WTC11 (cell line): ENCODE measurements around the gene SNX32. TPM values are rescaled to one million over a fixed set of nuclear protein-coding genes. Genes with fewer than 3 reads are reported as not detected.

Experiments
- ATAC-seq: fragments of 200-7000 bp; cut with Tn5 transposase; 2 replicates; pipeline ENCODE4 v1.10.0; 2021; ENCODE audit warnings: mild to moderate bottlenecking, moderate library complexity
- CTCF ChIA-PET: fragments of 300-600 bp; sonication (Branson Sonifier 250); formaldehyde crosslinking; loops from one replicate; lab custom pipeline; 2021; ENCODE audit warnings: antibody characterized with exemption; lab: Charles Lee
- POLR2A ChIA-PET: fragments of 350-600 bp; sonication (Branson Sonifier 250); formaldehyde crosslinking; loops from one replicate; lab custom pipeline; 2021; ENCODE audit warnings: antibody characterized with exemption; lab: Charles Lee
- DNase-seq: peaks from one replicate; pipeline ENCODE4 v3.0.0; 2021; ENCODE audit warnings: low spot score
- H3K27ac Mint-ChIP-seq: 2 replicates; pipeline ENCODE4 v1.8.0; 2021; ENCODE audit warnings: mixed read lengths
- H3K27me3 Mint-ChIP-seq: 2 replicates; pipeline ENCODE4 v1.8.0; 2021; ENCODE audit warnings: low read depth, mild to moderate bottlenecking, moderate library complexity, mixed read lengths
- H3K36me3 Mint-ChIP-seq: 2 replicates; pipeline ENCODE4 v1.8.0; 2021; ENCODE audit warnings: mixed read lengths
- H3K4me1 Mint-ChIP-seq: 2 replicates; pipeline ENCODE4 v1.8.0; 2022; ENCODE audit warnings: mixed read lengths
- H3K4me3 Mint-ChIP-seq: 2 replicates; pipeline ENCODE4 v1.8.0; 2021; ENCODE audit warnings: mild to moderate bottlenecking, moderate library complexity, mixed read lengths
- H3K9me3 Mint-ChIP-seq: 2 replicates; pipeline ENCODE4 v1.8.0; 2021; ENCODE audit warnings: mixed read lengths
- CDX4 ChIP-seq: fragments of 250-450 bp; sonication (Bioruptor Pico); IDR thresholded peaks from 2 replicates; pipeline ENCODE4 v1.9.0; 2021; ENCODE audit warnings: moderate library complexity, mild to moderate bottlenecking, inconsistent platforms, borderline replicate concordance
- CREM ChIP-seq: sonication (generic); formaldehyde crosslinking; IDR thresholded peaks from 2 replicates; pipeline ENCODE4 v1.8.1; 2022; ENCODE audit warnings: mild to moderate bottlenecking, missing genetic modification reagents, moderate library complexity
- E2F5 ChIP-seq: sonication (generic); formaldehyde crosslinking; IDR thresholded peaks from 2 replicates; pipeline ENCODE4 v1.8.1; 2022; ENCODE audit warnings: mild to moderate bottlenecking, moderate library complexity, missing genetic modification reagents
- GTF2I ChIP-seq: fragments of 250-450 bp; sonication (Bioruptor Pico); conservative IDR thresholded peaks from 2 replicates; pipeline ENCODE4 v1.4.0; 2021; ENCODE audit warnings: mild to moderate bottlenecking
- SMAD4 ChIP-seq: sonication (generic); formaldehyde crosslinking; IDR thresholded peaks from 2 replicates; pipeline ENCODE4 v1.8.0; 2022; ENCODE audit warnings: mild to moderate bottlenecking, missing genetic modification reagents
- SP1 ChIP-seq: sonication (generic); formaldehyde crosslinking; conservative IDR thresholded peaks from 2 replicates; pipeline ENCODE4 v1.8.1; 2022; ENCODE audit warnings: missing genetic modification reagents
- TP53 ChIP-seq: sonication (generic); formaldehyde crosslinking; IDR thresholded peaks from 2 replicates; pipeline ENCODE4 v1.8.1; 2023; ENCODE audit warnings: mild to moderate bottlenecking, missing genetic modification reagents
- ZNF138 ChIP-seq: sonication (generic); formaldehyde crosslinking; conservative IDR thresholded peaks from 2 replicates; pipeline ENCODE4 v1.8.1; 2022; ENCODE audit warnings: mild to moderate bottlenecking, moderate library complexity, missing genetic modification reagents
- ZNF232 ChIP-seq: sonication (generic); formaldehyde crosslinking; IDR thresholded peaks from 2 replicates; pipeline ENCODE4 v1.8.0; 2022; ENCODE audit warnings: mild to moderate bottlenecking, missing genetic modification reagents
- ZNF416 ChIP-seq: fragments of 250-450 bp; sonication (Bioruptor Pico); IDR thresholded peaks from 2 replicates; pipeline ENCODE4 v1.9.0; 2021; ENCODE audit warnings: mild to moderate bottlenecking, inconsistent platforms
- total RNA-seq: library from RNA; stranded (reverse); gene quantifications from 3 replicates; pipeline ENCODE4 v1.2.3, GENCODE V29; 2021
- TF ChIP-seq, protein P1 (sequence below): sonication (generic); formaldehyde crosslinking; IDR thresholded peaks from 2 replicates; pipeline ENCODE4 v1.8.0; 2023; ENCODE audit warnings: missing genetic modification reagents, mild to moderate bottlenecking, borderline replicate concordance
- TF ChIP-seq, protein P2 (sequence below): fragments of 250-450 bp; sonication (Bioruptor Pico); IDR thresholded peaks from 2 replicates; pipeline ENCODE4 v1.8.0; 2021; ENCODE audit warnings: mild to moderate bottlenecking
- TF ChIP-seq, protein P3 (sequence below): sonication (generic); formaldehyde crosslinking; IDR thresholded peaks from 2 replicates; pipeline ENCODE4 v1.8.1; 2023; ENCODE audit warnings: mild to moderate bottlenecking, missing genetic modification reagents, borderline replicate concordance
- TF ChIP-seq, protein P4 (sequence below): sonication (generic); formaldehyde crosslinking; conservative IDR thresholded peaks from 2 replicates; pipeline ENCODE4 v1.8.1; 2022; ENCODE audit warnings: mild to moderate bottlenecking, missing genetic modification reagents
- TF ChIP-seq, protein P5 (sequence below): sonication (generic); formaldehyde crosslinking; IDR thresholded peaks from 2 replicates; pipeline ENCODE4 v1.8.0; 2022; ENCODE audit warnings: mild to moderate bottlenecking, missing genetic modification reagents
- TF ChIP-seq, protein P6 (sequence below): fragments of 250-450 bp; sonication (Bioruptor Pico); IDR thresholded peaks from 2 replicates; pipeline ENCODE4 v1.9.0; 2021; ENCODE audit warnings: mild to moderate bottlenecking
- TF ChIP-seq, protein P7 (sequence below): fragments of 250-450 bp; sonication (Bioruptor Pico); conservative IDR thresholded peaks from 2 replicates; pipeline ENCODE4 v1.9.0; 2021; ENCODE audit warnings: mild to moderate bottlenecking

The SNX32 gene
- total RNA-seq, 1 experiment from 2014 or later = 2.9 TPM

- TF ChIP-seq, protein P1, sequence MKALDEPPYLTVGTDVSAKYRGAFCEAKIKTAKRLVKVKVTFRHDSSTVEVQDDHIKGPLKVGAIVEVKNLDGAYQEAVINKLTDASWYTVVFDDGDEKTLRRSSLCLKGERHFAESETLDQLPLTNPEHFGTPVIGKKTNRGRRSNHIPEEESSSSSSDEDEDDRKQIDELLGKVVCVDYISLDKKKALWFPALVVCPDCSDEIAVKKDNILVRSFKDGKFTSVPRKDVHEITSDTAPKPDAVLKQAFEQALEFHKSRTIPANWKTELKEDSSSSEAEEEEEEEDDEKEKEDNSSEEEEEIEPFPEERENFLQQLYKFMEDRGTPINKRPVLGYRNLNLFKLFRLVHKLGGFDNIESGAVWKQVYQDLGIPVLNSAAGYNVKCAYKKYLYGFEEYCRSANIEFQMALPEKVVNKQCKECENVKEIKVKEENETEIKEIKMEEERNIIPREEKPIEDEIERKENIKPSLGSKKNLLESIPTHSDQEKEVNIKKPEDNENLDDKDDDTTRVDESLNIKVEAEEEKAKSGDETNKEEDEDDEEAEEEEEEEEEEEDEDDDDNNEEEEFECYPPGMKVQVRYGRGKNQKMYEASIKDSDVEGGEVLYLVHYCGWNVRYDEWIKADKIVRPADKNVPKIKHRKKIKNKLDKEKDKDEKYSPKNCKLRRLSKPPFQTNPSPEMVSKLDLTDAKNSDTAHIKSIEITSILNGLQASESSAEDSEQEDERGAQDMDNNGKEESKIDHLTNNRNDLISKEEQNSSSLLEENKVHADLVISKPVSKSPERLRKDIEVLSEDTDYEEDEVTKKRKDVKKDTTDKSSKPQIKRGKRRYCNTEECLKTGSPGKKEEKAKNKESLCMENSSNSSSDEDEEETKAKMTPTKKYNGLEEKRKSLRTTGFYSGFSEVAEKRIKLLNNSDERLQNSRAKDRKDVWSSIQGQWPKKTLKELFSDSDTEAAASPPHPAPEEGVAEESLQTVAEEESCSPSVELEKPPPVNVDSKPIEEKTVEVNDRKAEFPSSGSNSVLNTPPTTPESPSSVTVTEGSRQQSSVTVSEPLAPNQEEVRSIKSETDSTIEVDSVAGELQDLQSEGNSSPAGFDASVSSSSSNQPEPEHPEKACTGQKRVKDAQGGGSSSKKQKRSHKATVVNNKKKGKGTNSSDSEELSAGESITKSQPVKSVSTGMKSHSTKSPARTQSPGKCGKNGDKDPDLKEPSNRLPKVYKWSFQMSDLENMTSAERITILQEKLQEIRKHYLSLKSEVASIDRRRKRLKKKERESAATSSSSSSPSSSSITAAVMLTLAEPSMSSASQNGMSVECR (CRISPR knock-in tag) = no peak
- TF ChIP-seq, protein P2, sequence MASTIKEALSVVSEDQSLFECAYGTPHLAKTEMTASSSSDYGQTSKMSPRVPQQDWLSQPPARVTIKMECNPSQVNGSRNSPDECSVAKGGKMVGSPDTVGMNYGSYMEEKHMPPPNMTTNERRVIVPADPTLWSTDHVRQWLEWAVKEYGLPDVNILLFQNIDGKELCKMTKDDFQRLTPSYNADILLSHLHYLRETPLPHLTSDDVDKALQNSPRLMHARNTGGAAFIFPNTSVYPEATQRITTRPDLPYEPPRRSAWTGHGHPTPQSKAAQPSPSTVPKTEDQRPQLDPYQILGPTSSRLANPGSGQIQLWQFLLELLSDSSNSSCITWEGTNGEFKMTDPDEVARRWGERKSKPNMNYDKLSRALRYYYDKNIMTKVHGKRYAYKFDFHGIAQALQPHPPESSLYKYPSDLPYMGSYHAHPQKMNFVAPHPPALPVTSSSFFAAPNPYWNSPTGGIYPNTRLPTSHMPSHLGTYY (CRISPR knock-in tag) = peak; percentile 36; the same call in 1 of the 2 replicates
- TF ChIP-seq GTF2I (CRISPR knock-in tag) (no peak), SP1 (CRISPR knock-in tag) (no peak), E2F5 (CRISPR knock-in tag) (no peak), ZNF232 (CRISPR knock-in tag) (no peak), CDX4 (CRISPR knock-in tag) (no peak), ZNF416 (CRISPR knock-in tag) (peak; percentile 40; the same call in 1 of the 2 replicates), ZNF138 (CRISPR knock-in tag) (no peak)
- TF ChIP-seq, protein P3, sequence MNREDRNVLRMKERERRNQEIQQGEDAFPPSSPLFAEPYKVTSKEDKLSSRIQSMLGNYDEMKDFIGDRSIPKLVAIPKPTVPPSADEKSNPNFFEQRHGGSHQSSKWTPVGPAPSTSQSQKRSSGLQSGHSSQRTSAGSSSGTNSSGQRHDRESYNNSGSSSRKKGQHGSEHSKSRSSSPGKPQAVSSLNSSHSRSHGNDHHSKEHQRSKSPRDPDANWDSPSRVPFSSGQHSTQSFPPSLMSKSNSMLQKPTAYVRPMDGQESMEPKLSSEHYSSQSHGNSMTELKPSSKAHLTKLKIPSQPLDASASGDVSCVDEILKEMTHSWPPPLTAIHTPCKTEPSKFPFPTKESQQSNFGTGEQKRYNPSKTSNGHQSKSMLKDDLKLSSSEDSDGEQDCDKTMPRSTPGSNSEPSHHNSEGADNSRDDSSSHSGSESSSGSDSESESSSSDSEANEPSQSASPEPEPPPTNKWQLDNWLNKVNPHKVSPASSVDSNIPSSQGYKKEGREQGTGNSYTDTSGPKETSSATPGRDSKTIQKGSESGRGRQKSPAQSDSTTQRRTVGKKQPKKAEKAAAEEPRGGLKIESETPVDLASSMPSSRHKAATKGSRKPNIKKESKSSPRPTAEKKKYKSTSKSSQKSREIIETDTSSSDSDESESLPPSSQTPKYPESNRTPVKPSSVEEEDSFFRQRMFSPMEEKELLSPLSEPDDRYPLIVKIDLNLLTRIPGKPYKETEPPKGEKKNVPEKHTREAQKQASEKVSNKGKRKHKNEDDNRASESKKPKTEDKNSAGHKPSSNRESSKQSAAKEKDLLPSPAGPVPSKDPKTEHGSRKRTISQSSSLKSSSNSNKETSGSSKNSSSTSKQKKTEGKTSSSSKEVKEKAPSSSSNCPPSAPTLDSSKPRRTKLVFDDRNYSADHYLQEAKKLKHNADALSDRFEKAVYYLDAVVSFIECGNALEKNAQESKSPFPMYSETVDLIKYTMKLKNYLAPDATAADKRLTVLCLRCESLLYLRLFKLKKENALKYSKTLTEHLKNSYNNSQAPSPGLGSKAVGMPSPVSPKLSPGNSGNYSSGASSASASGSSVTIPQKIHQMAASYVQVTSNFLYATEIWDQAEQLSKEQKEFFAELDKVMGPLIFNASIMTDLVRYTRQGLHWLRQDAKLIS = no peak
- TF ChIP-seq, protein P4, sequence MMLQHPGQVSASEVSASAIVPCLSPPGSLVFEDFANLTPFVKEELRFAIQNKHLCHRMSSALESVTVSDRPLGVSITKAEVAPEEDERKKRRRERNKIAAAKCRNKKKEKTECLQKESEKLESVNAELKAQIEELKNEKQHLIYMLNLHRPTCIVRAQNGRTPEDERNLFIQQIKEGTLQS (CRISPR knock-in tag) = no peak
Observed at GRCh38 chr11:65851811-65852507, 18.2 kb downstream of the SNX32 start (continued).

DNA sequence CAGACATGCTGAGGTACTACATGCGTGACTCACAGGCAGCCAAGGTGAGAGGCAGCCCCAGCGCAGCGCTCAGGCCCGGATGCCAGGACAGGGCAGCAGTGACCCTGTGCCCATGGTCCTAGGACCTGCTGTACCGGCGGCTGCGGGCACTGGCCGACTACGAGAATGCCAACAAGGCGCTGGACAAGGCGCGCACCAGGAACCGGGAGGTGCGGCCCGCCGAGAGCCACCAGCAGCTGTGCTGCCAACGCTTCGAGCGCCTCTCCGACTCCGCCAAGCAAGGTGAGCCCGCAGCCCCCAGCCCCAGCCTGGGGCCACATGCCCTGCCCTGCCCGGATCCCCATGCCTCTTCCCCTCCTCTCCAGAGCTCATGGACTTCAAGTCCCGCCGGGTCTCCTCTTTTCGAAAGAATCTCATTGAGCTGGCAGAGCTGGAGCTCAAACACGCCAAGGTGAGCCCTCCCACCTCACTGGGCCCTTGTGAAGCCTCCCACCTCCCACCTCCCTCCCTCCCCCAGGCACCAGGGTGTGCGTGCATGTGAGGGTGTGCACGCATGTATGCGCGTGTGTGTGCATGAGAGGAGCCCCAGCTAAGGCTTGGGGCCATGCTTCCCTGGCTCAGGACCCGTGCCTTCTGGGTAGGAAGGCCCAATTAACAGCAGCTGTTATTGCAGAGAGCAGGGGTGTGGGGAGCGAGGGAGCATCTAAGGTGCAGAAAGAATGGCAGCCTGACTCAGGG is 18.9 kb downstream of the SNX32 start:
- ATAC-seq (no peak), DNase-seq (no peak)
- ChIA-PET CTCF (interaction anchor here (0.9 to 6.3 kb wide), 20 partner anchors 8 to 214 kb away, joined by 3 to 134 read pairs (median 4); partner anchors contain the start of genes AP5B1, CCDC85B, CST6 and FIBP), POLR2A (interaction anchor here (0.5 to 3.5 kb wide), 9 partner anchors 8 to 200 kb away, joined by 3 to 38 read pairs (median 4); partner anchors contain the start of genes FIBP, MUS81, RNASEH2C and SNX32)
- Mint-ChIP-seq H3K9me3 (peaks cover 6% of the 10 kb centered on the region; the same call in 1 of the 2 replicates), H3K27me3 (peaks cover 8% of the 10 kb centered on the region), H3K36me3 (peaks cover 53% of the 10 kb centered on the region), H3K27ac (no peak overlapping the region), H3K4me1 (peaks cover 24% of the 10 kb centered on the region), H3K4me3 (no peak overlapping the region)
- TF ChIP-seq CDX4 (CRISPR knock-in tag) (no peak), CREM (CRISPR knock-in tag) (no peak), SMAD4 (no peak), TP53 (CRISPR knock-in tag) (no peak)
- TF ChIP-seq, protein P5, sequence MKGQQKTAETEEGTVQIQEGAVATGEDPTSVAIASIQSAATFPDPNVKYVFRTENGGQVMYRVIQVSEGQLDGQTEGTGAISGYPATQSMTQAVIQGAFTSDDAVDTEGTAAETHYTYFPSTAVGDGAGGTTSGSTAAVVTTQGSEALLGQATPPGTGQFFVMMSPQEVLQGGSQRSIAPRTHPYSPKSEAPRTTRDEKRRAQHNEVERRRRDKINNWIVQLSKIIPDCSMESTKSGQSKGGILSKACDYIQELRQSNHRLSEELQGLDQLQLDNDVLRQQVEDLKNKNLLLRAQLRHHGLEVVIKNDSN (CRISPR knock-in tag) = no peak
- TF ChIP-seq, protein P6, sequence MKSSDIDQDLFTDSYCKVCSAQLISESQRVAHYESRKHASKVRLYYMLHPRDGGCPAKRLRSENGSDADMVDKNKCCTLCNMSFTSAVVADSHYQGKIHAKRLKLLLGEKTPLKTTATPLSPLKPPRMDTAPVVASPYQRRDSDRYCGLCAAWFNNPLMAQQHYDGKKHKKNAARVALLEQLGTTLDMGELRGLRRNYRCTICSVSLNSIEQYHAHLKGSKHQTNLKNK (CRISPR knock-in tag) = no peak
- TF ChIP-seq, protein P7, sequence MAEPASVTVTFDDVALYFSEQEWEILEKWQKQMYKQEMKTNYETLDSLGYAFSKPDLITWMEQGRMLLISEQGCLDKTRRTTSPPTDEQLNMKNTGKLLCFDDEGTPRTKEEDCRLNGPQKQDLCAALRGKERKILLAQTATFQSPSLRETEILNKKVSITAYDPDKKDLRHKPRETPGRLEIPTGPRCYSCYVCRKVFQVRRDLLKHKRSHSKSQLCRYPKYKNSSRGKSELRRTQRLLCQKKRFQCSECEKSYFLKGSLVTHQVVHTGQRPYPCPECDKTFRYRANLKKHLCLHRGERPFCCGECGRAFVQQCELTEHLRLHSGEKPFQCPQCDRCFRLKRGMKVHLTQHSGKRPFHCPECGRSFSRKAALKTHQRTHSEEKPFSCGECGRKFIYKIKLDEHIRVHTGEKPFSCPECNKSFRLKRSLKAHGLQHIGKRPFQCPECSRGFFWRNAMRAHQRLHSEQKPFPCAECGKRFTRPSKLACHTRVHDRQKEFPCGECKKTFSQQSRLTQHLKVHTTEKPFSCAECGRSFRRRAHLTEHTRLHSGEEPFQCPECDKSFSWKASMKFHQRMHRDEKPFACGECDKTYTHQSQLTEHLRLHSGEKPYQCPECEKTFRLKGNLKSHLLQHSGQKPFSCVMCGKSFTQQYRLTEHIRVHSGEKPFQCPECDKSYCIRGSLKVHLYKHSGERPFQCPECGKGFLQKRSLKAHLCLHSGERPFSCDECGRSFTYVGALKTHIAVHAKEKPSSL (CRISPR knock-in tag) = 0 out of 2 replicates have a peak, but pooled peaks have one; percentile 23
